ENCODE measurements around the gene MRPL42. TPM values are rescaled to one million over a fixed set of nuclear protein-coding genes. Genes with fewer than 3 reads are reported as not detected.
"Not testable (repeated sequence)": the region's sequence is repeated elsewhere in the genome, so short reads cannot be mapped to it uniquely, and the experiment has no call there.

Gene MRPL42
- total RNA-seq, 1 donor from 2014 or later = 82.2 TPM

DNA sequence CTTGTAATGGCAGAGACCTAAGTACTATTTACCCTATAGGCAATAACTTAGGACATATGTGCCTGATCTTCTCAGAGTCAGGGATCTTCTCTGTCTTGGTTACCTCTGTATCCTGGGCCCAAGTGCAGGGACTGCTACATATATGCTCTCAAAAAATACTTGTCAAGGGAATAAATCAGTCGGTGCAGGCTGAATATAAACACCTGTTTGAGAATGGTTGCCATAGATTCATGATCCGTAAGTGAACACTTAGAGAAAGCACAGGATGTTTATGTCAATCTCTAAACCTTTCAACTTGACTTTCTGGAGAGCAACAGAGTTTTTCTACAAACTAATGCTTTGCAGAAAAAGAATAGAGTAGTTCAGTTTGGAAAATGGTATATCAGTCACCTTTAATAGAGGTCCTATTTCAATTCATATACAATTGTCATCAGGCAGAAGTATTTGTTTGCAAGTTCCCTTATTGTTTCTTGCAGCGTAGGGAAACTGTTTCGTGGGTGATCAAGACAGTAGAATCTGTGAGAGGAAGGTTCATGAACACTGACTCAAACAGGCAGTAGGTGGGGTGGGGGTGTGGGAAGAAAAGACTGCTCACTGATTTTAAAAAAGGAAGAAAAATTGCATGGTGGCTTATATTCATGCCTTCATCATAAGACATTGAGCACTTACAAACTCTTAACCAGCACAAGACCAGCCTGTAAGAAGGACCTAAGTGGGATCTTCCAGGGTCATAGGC is 19.6 kb upstream of the MRPL42 start:
- DNase-seq = no peak

DNA sequence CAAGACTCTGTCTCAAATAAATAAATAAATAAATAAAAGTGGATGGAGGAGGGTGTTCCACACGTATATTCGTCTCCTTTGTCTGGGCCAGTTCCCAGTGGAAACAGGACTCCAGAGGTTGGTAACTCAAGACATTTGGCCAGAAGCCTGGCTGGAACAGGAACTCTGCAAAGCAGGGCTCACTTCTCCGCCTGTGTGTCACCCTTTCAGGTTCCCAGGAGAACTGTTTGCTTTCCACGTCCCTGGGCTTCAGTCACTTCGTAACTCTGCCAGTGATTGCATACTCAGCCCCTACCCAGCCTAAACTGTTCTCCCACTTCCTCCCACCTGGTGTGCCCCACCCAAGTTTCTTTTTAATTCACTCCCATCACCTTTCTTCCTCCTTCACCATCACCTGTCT is 18.5 kb upstream of the MRPL42 start:
- DNase-seq = no peak

DNA sequence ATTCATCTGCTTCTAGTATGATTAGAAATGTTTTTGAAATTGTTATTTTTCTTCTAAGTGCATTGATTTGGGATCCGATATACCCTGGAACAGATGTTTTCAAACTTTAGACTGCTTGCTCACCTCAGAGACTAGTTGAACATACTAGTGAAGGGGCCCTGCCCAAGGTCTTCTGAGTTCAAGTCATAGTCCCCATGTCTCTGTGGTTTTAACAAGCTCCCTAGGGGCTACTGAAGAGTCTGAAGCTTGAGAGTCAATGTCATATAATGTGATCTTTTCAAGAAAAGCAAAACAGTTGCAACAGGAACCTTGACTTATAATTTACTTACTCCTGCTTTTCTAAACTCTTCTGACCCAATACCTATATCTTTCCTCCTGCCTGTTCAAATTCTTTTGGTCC is 18.0 kb upstream of the MRPL42 start:
- DNase-seq = no peak

DNA sequence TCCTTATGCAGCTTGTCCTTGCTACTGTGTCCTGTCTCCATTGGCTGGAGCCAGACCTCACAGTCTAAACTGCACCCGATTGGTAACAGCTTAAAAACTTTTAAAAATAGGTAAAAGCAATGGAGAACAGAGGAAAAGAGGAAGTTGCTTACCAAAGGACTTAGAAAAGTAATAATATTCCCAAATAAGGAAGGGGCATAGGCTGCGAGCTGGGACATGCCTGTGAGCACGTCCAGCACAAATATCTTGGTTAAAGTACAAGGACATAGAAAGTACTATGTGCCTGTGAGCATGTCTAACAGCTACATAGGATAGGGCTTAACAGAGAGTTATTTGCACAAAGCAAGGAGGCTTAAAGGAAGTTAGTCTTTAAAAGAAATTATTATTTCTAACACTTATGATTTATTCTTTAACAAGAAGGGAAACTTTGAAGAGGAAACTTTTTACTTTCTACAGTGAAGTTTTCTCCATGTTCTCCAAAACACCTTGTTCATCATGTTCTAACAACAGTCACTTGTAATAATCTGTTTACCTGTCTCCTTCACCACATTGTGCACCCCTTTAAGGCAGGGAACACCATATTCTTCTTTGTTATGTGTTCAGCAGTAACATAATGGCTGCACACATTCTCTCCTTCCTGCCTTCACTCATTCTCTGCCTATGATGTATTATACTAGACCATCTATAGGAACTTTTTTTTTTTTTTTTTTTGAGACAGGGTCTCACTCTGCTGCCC is 15.7 kb upstream of the MRPL42 start:
- DNase-seq = no peak

DNA sequence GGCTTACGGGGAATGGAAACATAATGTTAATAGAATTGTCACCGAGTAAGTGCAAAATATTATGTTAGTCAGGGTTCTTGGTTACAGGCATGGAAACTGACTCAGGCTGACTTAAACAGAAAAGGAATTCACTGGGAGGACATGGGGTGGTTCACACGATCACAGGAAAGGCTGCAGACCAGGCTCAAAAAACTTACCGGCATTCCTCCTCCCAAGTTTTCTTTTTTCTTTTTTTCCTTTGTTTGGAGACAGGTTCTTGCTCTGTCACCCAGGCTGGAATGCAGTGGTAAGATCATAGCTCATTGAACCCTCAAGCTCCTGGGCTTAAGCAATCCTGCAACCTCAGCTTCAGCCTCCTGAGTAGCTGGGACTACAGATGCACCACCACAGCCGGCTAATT is 13.7 kb upstream of the MRPL42 start:
- DNase-seq = no peak

DNA sequence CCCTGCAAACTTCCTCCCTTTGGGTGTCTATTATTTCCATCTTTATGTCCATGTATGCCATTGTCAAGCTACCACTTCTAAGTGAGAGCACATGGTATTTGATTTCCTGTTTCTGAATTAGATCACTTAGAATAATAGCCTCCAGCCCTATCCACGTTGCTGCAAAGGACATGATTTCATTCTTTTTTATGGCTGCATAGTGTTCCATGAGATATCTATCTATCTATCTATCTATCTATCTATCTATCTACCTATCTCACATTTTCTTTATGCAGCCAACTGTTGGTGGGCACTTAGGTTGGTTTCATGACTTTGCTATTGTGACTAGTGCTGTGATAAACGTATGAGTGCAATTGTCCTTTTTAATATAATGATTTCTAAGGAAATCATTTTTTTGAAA is 11.2 kb upstream of the MRPL42 start:
- DNase-seq = no peak

DNA sequence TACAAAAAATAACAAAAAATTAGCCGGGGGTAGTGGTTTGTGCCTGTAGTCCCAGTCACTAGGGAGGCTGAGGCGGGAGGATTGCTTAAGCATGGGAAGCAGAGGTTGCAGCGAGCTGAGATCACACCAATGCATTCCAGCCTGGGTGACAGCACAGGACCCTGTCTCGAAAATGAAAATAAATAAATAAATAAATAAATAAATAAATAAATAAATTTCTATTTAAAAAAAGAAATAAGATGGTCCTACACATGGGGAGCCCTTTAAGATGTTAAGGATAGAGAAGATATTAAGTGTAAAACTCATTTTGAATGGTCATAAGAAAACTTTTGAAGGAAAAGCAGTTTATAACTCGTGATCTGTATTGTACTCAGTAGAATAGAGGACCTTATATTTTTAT is 8.2 kb upstream of the MRPL42 start:
- no peak for DNase-seq

DNA sequence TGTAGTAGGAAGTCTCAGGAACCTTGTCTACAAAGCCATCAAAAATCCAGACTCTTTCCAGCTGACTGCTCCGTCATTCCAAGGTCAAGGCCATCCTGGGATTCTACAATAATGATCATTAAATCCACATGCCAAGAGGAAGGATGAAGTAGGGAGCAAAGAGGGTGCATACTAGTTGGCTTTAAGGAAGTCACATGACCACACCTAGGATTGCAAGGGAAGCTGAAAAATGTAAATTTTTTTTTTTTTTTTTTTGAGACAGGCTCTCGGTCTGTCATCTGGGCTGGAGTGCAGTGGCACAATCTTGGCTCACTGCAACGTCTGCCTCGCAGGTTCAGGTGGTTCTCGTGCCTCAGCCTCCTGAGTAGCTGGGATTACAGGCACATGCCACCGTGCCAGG is 7.3 kb upstream of the MRPL42 start:
- no peak for DNase-seq

DNA sequence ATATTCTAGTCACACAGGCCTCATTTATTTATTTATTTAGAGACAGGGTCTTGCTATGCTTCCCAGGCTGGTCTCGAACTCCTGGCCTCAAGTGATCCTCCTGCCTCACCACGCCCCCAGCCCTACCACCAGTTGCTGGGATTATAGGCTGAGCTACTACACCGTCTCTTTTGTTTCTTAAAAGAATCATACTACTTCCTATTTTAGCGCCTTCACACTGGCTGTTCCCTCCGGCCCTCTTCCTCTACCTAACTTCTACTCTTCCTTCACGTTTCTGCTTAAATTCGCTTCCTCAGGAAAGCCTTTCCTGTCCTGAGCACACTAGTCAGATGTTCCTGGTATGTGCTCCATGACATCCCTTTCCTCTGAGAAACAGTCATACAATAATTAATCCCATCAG is 6.4 kb upstream of the MRPL42 start:
- no peak for DNase-seq

DNA sequence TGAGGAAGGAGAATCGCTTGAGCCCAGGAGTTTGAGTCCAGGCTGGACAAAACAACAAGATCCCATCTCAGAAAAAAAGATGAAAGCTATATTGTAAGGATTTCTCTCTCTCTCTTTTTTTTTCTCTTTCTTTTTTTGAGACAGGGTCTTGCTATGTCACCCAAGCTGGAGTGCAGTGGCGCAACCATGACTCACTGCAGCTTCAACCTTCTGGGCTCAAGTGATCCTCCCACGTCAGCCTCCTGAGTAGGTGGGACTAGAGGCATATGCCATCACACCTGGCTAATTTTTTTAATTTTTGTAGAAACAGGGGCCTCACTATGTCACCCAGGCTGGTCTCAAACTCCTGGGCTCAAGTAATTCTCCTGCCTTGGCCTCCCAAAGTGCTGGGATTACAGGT is 5.8 kb upstream of the MRPL42 start:
- no peak for DNase-seq

DNA sequence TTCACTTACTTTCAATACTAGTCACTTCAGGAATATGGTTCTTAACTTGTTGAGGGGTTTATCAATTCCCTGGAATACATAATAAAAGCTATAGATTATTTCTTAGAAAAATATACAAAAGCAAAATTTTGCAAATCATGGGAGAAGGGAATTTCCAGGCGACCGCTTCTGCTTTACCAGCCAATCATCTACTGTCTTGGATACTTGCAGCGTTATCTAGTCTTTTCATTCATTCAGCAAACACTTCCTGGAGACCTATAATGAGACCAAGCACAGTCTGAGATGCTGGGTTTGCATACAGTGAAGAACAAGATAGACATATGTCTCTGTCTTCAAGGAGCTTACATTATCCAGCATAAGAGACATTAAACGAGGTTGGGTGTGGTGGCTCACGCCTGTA is 1.5 kb upstream of the MRPL42 start:
- no peak for DNase-seq

DNA sequence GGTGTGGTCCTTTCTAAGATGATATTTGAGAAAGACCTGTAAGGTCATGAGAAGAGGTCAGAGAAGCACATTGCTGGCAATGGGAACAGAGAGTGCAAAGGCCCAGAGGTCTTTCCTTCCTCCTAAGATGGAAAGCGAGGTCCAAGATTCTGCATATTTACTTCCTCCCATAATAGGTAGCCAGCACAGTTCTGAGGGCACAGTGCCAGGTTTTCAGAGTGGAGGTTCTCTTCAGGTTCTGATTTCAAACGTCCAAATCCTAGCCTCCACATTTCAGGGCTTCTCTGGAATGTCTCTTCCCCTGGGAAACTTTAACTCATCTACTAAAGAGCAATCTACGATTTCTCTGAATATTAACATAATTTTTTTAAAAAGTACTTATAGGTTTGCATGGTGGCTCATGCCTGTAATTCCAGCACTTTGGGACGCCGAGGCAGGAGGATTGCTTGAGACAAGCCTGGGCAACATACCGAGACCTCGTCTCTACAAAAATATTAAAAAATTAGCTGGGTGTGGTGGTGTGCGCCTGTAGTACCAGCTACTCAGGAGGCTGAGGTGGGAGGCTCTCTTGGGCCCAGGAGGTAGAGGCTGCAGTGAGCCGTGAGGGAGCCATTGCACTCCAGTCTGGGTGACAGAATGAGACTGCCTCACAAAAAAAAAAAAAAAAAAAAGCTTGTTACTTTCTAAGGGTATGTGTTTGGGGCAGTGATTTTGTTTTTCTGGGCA is 526 bp upstream of the MRPL42 start:
- DNase-seq = no peak

DNA sequence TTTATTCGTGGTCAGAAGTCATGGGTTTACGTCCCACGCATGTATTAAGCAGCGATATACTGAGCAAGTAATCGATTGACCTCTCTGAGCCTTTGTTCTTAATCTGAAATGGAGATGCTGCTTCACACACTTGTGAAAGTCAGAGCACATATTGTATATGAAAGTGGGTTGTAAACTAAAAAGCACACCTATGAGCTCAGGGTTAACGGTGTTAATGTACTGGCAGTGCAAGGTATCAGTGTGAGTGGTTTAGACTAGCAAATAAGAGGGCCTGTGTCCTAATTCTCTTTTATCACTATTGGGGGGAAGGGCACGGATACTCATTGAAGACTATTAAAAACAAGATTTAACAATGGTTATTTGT is 676 bp downstream of the MRPL42 start:
- no peak for DNase-seq

DNA sequence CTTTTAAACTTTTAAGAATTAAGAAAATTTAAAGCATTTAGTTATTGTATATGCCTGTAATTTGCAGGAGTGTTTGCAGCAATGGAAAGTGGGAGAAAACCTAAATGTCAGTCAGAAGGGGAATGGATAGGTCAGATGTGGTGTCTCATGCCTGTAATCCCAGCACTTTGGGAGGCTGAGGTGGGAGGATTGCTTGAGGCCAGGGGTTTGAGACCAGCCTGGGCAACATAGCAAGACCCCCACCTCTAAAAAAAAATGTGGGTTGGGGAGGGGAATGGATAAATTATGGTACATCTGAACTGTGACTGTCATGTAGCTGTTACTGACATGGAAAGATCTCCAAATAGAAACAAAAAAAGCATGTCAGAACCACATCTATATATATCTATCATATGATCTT is 2.1 kb downstream of the MRPL42 start:
- DNase-seq = no peak

DNA sequence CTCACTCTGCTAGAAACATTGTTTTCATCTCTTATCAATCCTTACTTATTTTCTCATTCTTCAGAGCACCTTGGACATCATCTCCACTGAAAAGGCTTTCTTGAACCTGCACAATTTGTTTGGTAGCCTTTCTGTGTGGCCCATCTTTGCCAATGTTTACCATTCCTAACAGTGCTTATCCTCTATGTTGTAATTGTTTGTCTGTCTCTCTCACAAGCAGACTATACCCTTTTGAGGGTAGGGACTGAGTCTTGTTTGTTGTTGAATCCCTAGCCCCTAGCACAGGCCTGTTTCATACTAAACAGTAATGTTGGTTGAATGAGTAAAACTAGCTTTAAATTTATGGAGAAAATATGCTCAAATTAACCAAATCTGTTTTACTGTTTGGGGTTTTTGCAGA is 9.2 kb downstream of the MRPL42 start:
- no peak for DNase-seq

DNA sequence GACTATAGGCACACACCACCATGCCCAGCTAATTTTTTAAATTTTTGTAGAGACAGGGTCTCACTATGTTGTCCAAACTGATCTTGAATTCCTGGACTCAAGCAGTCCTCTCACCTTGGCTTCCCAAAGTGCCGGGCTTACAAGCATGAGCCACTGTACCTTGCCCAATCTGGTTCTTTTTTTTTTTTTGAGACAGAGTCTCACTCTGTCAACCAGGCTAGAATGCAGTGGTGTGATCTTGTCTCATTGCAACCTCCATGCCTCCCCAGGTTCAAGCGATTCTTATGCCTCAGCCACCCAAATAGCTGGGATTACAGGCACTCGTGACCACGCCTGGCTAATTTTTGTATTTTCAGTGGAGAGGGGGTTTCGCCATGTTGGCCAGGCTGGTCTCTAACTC is 15.4 kb downstream of the MRPL42 start:
- DNase-seq = no peak

DNA sequence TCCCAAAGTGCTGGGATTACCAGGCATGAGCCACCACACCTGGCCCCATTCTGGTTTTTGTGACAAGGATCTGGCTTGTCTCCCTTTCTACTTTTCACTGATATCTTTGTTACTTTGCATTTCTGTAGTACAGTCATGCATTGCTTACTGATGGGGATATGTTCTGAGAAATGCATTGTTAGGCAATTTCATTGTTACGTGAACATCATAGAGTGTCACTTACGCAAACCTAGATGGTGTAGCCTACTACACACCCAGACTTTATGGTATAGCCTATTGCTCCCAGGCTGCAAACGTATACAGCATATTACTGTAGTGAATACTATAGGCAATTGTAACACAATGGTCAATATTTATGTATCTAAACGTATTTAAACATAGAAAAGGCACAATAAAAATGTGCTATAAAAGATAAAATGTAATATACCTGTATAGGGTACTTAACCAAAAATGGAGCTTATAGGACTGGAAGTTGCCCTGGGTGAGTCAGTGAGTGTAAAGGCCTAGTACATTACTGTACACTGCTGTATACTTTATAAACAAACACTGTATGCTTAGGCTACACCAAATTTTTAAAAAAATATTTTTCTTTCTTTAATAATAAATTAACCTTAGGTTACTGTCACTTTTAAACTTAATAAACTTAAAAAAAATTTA is 16.0 kb downstream of the MRPL42 start:
- no peak for DNase-seq

DNA sequence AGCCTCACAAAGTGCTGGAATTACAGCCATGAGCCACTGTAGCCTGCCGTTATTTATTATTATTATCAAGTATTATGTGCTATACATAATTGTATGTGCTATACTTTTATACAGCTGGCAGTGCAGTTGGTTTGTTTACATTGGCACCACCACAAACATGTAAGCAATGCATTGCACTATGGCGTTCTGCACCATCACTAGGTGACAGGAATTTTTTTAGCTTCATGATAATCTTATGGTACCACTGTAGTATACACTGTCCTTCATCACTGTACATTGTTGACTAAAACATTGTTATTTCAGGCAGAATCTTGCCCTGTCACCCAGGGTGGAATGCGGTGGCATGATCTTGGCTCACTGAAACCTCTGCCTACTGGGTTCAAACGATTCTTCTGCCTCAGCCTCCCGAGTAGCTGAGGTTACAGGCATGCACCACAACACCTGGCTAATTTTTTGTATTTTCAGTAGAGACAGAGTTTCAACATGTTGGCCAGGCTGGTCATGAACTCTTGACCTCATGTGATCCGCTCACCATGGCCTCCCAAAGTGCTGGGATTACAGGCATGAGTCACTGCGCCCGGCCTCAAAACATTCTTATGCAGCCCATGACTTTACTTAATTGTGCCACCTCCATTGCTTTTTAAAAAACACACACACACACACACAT is 17.1 kb downstream of the MRPL42 start:
- DNase-seq = no peak

DNA sequence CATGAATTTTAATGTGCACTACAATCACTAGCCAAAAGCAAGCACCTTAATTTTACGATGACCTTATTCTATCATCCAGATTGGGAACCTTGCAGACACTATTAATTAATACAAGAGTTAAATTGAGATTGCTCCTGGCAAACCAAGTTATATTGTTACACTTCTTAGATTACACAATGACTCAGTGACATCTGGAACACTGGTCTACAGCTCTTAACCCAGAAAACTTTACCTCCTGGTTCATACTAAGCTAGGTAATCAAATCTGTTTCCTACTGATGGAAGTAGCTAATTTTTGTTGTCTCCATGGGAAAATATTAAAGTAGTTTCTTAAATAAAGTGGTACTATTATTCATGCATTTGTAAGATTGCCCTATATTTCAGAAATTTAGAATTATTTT is 25.5 kb downstream of the MRPL42 start:
- not testable (repeated sequence) for DNase-seq

DNA sequence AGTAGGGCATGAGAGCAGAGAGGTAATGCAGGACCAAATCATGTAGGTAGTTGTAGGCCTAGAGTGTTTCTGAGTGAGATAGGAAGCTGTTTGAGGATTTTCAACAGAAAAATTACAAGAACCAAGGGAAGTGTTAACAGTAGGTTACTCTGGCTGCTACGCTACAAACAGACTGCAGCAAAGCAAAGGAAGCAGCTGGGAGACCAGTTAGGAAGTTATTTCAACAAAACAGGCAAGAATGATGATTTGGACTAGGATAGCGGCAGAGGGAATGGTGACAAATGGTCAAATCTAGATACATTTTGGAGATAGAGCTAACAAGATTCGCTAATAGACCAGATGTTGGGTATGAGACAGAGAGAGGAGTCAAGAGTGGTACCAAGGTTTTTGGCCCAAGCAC is 26.8 kb downstream of the MRPL42 start:
- DNase-seq = no peak

DNA sequence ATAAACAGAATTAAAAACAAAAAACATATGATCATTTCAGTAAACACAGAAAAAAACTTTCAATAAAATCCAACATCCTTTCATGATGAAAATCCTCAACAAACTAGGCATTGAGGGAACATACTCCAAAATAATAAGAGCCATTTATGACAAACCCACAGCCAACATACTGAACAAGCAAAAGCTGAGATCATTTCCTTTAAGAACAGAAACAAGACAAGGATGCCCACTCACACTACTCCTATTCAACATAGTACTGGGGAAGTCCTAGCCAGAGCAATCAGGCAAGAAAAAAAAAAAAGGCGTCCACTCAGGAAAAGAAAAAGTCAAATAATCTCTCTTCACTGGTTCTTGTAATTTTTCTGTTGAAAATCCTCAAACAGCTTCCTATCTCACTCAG is 30.1 kb downstream of the MRPL42 start:
- DNase-seq = no peak

DNA sequence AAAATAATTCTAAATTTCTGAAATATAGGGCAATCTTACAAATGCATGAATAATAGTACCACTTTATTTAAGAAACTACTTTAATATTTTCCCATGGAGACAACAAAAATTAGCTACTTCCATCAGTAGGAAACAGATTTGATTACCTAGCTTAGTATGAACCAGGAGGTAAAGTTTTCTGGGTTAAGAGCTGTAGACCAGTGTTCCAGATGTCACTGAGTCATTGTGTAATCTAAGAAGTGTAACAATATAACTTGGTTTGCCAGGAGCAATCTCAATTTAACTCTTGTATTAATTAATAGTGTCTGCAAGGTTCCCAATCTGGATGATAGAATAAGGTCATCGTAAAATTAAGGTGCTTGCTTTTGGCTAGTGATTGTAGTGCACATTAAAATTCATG is 31.5 kb downstream of the MRPL42 start:
- DNase-seq = not testable (repeated sequence)

DNA sequence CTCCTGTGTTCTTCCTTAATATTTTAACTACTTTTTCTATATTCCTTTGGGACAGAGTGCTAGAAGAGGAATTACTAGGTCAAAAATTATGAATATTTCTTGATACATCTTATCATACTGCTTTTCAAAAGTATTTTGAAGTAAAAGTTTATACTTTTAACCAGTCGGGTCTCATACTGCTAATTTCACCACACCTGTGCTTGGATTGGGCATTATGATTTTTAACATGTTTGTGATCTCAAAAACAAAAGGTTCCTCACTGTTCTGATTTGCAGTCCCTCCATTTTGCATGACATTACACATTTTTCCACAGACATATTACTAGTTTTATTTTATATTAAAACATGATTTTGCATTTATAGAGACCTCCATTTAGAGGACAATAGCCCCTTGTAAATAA is 32.9 kb downstream of the MRPL42 start:
- DNase-seq = no peak
